T-helper 2 cell (primary cell): ENCODE data around the gene ALOX5.
"Not testable (repeated sequence)": the region's sequence is repeated elsewhere in the genome, so short reads cannot be mapped to it uniquely, and the experiment has no call there.

Experiments
- DNase-seq, 5 experiments: peaks; one replicate each; pipeline versions ENCODE4 v3.0.0 to v3.0.0-alpha.2; 2012 to 2022

ALOX5 gene

DNA sequence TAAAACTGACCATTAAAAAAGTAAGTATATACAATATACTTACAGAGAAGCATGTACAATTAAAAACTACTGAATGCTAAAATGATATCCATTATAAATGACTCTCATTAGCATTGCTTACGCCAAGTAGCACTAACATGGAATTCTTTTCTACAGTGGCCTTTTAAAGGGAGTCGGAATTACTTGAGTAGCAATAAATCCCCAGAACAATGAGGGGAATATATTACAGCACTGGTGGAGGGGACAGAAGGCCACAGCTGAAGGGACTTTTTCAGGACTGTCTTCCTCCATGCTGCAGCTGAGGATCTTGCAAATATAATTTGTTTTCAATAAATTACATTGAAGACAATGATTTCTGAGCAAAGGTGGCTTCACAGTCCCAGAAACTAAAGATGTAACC lies 97.0 kb downstream of the ALOX5 start:
- no peak for DNase-seq

DNA sequence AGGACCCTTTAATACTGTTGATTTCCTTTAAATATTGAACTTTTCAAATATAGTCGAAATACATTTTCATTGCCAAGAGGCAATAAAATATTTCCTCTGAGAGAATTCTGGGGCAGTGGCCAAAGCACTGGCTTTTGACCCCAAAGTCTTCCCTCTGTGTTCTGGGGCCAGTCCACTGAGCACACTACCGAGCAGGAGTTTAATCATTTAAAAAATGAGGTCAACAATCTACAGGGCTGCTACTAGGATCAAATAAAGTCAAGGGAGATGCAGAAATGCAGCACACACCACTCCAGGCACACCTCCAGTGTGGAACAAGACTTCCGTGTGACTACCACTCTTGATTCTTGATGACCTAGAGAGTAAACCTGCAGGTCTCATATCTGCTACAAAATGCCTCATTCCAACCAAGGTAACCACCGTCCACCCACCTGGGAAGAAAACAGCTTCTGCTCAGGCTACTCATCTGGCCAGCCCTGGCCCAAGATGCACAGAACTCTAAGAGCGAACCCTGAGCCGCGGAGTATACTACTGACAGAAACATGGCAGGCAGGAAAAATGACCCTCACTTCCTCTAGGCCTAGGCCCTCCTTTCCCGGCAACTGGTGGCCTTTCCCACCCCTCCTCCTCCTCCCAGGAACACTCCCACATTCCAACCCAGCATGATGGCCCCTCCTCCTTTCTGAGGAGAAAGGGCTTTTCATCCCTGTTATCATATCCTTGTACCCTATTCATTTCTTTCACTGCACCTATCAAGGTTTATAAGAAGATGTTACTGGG lies 97.7 kb downstream of the ALOX5 start:
- DNase-seq = no peak

DNA sequence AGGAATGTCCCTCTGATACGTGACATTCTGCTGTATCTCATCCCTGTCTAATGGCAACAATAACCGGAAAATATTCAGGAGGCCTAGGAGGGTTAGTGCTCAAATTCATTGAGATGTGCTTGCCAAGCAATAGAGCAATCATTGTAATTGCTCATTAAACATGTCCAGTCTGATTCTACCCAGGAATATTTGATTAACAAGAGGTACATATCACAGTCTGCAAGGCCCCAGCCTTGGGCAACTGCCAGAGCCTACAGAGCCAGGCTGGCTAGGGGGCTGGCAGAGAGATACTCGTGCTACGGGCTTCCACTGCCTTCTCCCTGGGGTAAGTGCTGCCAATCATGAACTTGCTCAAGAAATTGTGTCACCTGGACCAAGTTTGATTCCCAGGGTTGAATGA lies 99.1 kb downstream of the ALOX5 start:
- no peak for DNase-seq

DNA sequence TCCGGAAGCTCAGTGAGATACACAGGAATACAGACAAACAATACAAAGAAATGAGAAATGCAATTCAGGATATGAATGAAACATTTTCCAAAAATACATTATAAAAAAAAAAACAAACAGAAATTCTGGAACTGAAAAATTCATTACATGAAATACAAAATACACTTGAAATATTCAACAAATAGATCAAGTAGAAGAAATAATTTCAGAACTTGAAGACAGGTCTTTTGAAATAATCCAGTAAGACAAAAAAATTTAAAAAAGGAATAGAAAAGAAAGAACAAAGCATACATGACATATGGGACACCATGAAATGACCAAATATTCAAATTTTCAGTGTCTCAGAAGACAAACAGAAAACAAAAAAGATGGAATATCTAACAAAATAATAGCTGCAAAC lies 102.5 kb downstream of the ALOX5 start:
- no peak for DNase-seq

DNA sequence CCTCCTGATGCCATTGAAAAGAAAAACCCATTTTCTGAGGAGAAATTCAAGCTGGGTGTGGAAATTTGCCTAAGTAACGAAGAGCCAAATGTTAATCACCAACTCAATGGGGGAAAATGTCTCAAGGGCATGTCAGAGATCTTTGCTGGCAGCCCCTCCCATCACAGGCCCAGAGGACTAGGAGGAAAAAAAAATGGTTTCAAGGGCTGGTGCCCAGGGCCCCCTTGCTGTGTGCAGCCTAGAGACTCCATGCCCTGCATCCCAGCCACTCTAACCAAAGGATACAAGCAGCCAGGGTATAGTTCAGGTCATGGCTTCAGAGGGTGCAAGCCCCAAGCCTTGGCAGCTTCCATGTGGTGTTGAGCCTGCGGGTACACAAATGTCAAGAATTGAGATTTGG lies 106.3 kb downstream of the ALOX5 start:
- DNase-seq = no peak

- not testable (repeated sequence) for DNase-seq
Observed at GRCh38 chr10:45481100-45481499, 107.1 kb downstream of the ALOX5 start.

DNA sequence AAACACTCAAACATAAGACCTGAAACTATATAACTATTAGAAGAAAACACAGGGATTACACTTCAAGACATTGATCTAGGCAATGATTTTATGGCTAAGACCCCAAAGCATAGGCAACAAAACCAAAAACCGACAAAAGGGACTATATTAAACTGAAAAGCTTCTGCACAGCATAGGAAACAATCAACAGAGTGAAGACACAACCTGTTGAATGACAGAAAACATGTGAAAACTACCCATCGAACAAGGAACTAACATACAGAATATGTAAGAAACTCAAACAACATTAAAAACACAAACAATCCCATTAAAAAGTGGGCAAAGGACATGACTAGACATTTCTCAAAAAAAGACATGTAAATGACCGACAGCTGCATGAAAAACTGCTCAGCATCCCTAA lies 109.0 kb downstream of the ALOX5 start:
- no peak for DNase-seq

- no peak for DNase-seq
Observed at GRCh38 chr10:45487735-45488134, 113.7 kb downstream of the ALOX5 start.

- no peak for DNase-seq
Observed at GRCh38 chr10:45488365-45488764, 114.3 kb downstream of the ALOX5 start.

DNA sequence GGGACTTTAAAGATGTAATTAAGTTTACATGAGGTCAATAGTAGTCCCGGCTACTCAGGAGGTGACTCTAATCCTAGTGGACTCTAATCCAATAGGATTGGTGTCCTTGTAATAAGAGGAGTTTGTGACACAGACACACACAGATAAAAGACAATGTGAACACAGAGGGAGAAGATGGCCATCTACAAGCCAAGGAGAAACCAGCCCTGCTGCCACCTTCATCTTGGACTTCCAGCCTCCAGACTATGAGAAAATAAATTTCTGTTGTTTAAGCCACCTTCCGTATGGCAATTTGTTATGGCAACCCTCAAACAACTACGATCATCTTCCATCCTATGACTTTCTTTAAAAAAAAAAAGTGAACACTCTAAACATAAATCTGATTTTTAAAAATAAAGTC lies 116.3 kb downstream of the ALOX5 start:
- DNase-seq = no peak

GRCh38 chr10:45491061-45491460 lies 117.0 kb downstream of the ALOX5 start:
- DNase-seq = no peak
